Karpas-422 (cell line): ENCODE data around the gene P2RX3. TPM values are rescaled to one million over a fixed set of nuclear protein-coding genes. Genes with fewer than 3 reads are reported as not detected.

ENCODE experiments used
- DNase-seq: peaks from one replicate; pipeline ENCODE4 v3.0.0-alpha.2; 2015
- H2AFZ ChIP-seq: fragments of 200-600 bp; sonication (generic); 2 replicates; pipeline ENCODE4 v1.6.1; 2014; ENCODE audit warnings: antibody characterized with exemption, low read length, mixed read lengths
- H3K27ac ChIP-seq: fragments of 200-600 bp; sonication (generic); 2 replicates; pipeline ENCODE4 v1.5.1; 2014; ENCODE audit warnings: mild to moderate bottlenecking, low read length, moderate library complexity
- H3K27me3 ChIP-seq: fragments of 200-600 bp; sonication (generic); 2 replicates; pipeline ENCODE4 v1.6.1; 2014; ENCODE audit warnings: low read length, mixed read lengths
- H3K36me3 ChIP-seq: fragments of 200-600 bp; sonication (generic); 2 replicates; pipeline ENCODE4 v1.6.1; 2014; ENCODE audit warnings: low read length, mixed read lengths; ENCODE audit not compliant: insufficient read depth
- H3K4me1 ChIP-seq: fragments of 200-600 bp; sonication (generic); 2 replicates; pipeline ENCODE4 v1.6.1; 2014; ENCODE audit warnings: mild to moderate bottlenecking, low read length, mixed read lengths
- H3K4me2 ChIP-seq: fragments of 200-600 bp; sonication (generic); 2 replicates; pipeline ENCODE4 v1.6.1; 2014; ENCODE audit warnings: low read length, low read depth, mild to moderate bottlenecking; ENCODE audit not compliant: poor library complexity, severe bottlenecking
- H3K4me3 ChIP-seq: fragments of 200-600 bp; sonication (generic); 2 replicates; pipeline ENCODE4 v1.5.1; 2014; ENCODE audit warnings: mild to moderate bottlenecking, antibody characterized with exemption, low read length, mixed read lengths
- H3K79me2 ChIP-seq: fragments of 200-600 bp; sonication (generic); 2 replicates; pipeline ENCODE4 v1.6.1; 2014; ENCODE audit warnings: mild to moderate bottlenecking, low read length, mixed read lengths
- H3K9ac ChIP-seq: fragments of 200-600 bp; sonication (generic); 2 replicates; pipeline ENCODE4 v1.6.0; 2014; ENCODE audit warnings: low read length
- H3K9me2 ChIP-seq: fragments of 200-600 bp; sonication (generic), shearing (Covaris generic); replicated peaks from 2 replicates; pipeline ENCODE4 v1.6.0; 2014; ENCODE audit warnings: mild to moderate bottlenecking, low read length, moderate library complexity; ENCODE audit not compliant: insufficient read depth
- H3K9me3 ChIP-seq: fragments of 300-700, 200-600 bp; sonication (generic); 2 replicates; pipeline ENCODE4 v1.6.1; 2014; ENCODE audit warnings: low read length, mixed read lengths
- H4K20me1 ChIP-seq: fragments of 200-600 bp; sonication (generic); 2 replicates; pipeline ENCODE4 v1.6.1; 2014; ENCODE audit warnings: mild to moderate bottlenecking, antibody characterized with exemption, low read length, low read depth; ENCODE audit not compliant: insufficient read depth
- total RNA-seq: library from RNA; depleted of rRNA; stranded (reverse); fragments of >200 nt; shearing (Covaris generic); gene quantifications from 2 replicates; pipeline ENCODE4 v1.2.3, GENCODE V29; 2014; ENCODE audit warnings: low replicate concordance

The P2RX3 gene
- total RNA-seq, 1 experiment from 2014 or later = not detected

DNA sequence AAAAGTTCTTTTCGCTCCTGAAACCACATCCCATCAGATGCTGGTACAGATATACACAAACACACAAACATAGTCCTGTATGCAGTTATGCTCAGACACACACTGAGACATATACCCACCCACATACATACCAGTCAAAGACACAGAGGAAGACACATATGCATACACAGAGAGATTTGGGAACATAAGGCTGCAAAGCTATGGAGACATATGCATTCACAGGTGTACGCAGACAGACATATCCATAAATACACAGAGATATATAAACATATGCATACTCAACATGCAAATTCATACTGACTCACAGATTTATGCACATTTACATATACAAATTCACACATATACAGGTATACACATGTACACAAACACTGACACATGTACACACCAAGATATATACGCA, 36.8 kb downstream of the P2RX3 start:
- no peaks in the 10 kb centered on the region for H3K36me3 ChIP-seq
- H3K27ac ChIP-seq = no peak overlapping the region
- H2AFZ ChIP-seq = no peak overlapping the region
- H3K79me2 ChIP-seq = no peaks in the 10 kb centered on the region
- H3K4me1 ChIP-seq = no peaks in the 10 kb centered on the region
- H3K9me2 ChIP-seq = no peaks in the 10 kb centered on the region
- H3K4me2 ChIP-seq = no peak overlapping the region
- no peaks in the 10 kb centered on the region for H4K20me1 ChIP-seq
- H3K9me3 ChIP-seq = no peaks in the 10 kb centered on the region
- no peaks in the 10 kb centered on the region for H3K27me3 ChIP-seq
- no peak overlapping the region for H3K4me3 ChIP-seq
- no peak for DNase-seq
- no peak overlapping the region for H3K9ac ChIP-seq

- no peak for DNase-seq
- H3K36me3 ChIP-seq = no peaks in the 10 kb centered on the region
- no peak overlapping the region for H3K9ac ChIP-seq
- H3K27me3 ChIP-seq = no peaks in the 10 kb centered on the region
- no peaks in the 10 kb centered on the region for H3K9me3 ChIP-seq
- H3K9me2 ChIP-seq = no peaks in the 10 kb centered on the region
- no peaks in the 10 kb centered on the region for H3K4me1 ChIP-seq
- H3K27ac ChIP-seq = no peak overlapping the region
- no peak overlapping the region for H3K4me3 ChIP-seq
- H3K4me2 ChIP-seq = no peak overlapping the region
- H4K20me1 ChIP-seq = no peaks in the 10 kb centered on the region
- no peaks in the 10 kb centered on the region for H3K79me2 ChIP-seq
- no peak overlapping the region for H2AFZ ChIP-seq
Observed at GRCh38 chr11:57375490-57375889, 37.3 kb downstream of the P2RX3 start.

GRCh38 chr11:57376095-57377090, 38.2 kb downstream of the P2RX3 start:
- no peaks in the 10 kb centered on the region for H3K27me3 ChIP-seq
- H2AFZ ChIP-seq = no peak overlapping the region
- H3K4me3 ChIP-seq = no peak overlapping the region
- no peak overlapping the region for H3K4me2 ChIP-seq
- no peak for DNase-seq
- no peak overlapping the region for H3K27ac ChIP-seq
- H3K4me1 ChIP-seq = no peaks in the 10 kb centered on the region
- no peaks in the 10 kb centered on the region for H3K79me2 ChIP-seq
- no peaks in the 10 kb centered on the region for H3K9me3 ChIP-seq
- no peaks in the 10 kb centered on the region for H3K9me2 ChIP-seq
- H3K9ac ChIP-seq = no peak overlapping the region
- no peaks in the 10 kb centered on the region for H4K20me1 ChIP-seq
- no peaks in the 10 kb centered on the region for H3K36me3 ChIP-seq

DNA sequence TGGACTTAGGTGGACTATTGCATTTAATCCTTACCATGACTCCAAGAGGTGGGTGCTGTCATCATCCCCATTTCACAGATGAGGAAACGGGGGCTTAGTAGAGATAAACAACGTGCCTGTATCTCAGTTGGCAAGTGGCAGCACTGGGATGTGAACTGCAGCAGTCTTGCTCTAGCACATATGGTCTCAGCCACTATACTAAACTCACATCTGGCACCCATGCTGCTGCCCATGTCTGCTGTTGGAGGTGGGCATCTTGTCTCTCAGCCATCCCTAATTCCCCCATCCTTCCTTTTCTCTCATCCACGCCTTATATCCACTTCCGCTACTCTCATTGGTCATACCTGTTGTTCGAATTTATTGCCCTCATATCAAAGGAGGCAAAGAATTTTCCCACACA, 39.0 kb downstream of the P2RX3 start:
- H4K20me1 ChIP-seq = no peaks in the 10 kb centered on the region
- no peaks in the 10 kb centered on the region for H3K36me3 ChIP-seq
- no peak for DNase-seq
- no peak overlapping the region for H3K4me3 ChIP-seq
- H3K27me3 ChIP-seq = no peaks in the 10 kb centered on the region
- no peaks in the 10 kb centered on the region for H3K4me1 ChIP-seq
- H3K9me3 ChIP-seq = no peaks in the 10 kb centered on the region
- H3K4me2 ChIP-seq = no peak overlapping the region
- no peak overlapping the region for H3K27ac ChIP-seq
- no peak overlapping the region for H2AFZ ChIP-seq
- H3K79me2 ChIP-seq = no peaks in the 10 kb centered on the region
- H3K9ac ChIP-seq = no peak overlapping the region
- H3K9me2 ChIP-seq = no peaks in the 10 kb centered on the region

- no peaks in the 10 kb centered on the region for H3K4me1 ChIP-seq
- no peaks in the 10 kb centered on the region for H3K9me3 ChIP-seq
- H4K20me1 ChIP-seq = no peaks in the 10 kb centered on the region
- no peak overlapping the region for H3K27ac ChIP-seq
- no peak overlapping the region for H3K4me2 ChIP-seq
- DNase-seq = no peak
- no peak overlapping the region for H2AFZ ChIP-seq
- no peaks in the 10 kb centered on the region for H3K27me3 ChIP-seq
- no peak overlapping the region for H3K9ac ChIP-seq
- no peaks in the 10 kb centered on the region for H3K36me3 ChIP-seq
- no peaks in the 10 kb centered on the region for H3K9me2 ChIP-seq
- no peaks in the 10 kb centered on the region for H3K79me2 ChIP-seq
- no peak overlapping the region for H3K4me3 ChIP-seq
Observed at GRCh38 chr11:57378186-57378585, 40.0 kb downstream of the P2RX3 start.

GRCh38 chr11:57379732-57380131, 41.6 kb downstream of the P2RX3 start:
- no peak overlapping the region for H3K9ac ChIP-seq
- no peak overlapping the region for H3K27ac ChIP-seq
- no peaks in the 10 kb centered on the region for H4K20me1 ChIP-seq
- no peaks in the 10 kb centered on the region for H3K9me2 ChIP-seq
- no peak overlapping the region for H3K4me3 ChIP-seq
- H3K27me3 ChIP-seq = no peaks in the 10 kb centered on the region
- H3K36me3 ChIP-seq = no peaks in the 10 kb centered on the region
- no peak overlapping the region for H2AFZ ChIP-seq
- no peaks in the 10 kb centered on the region for H3K9me3 ChIP-seq
- no peak overlapping the region for H3K4me2 ChIP-seq
- DNase-seq = no peak
- H3K4me1 ChIP-seq = no peaks in the 10 kb centered on the region
- no peaks in the 10 kb centered on the region for H3K79me2 ChIP-seq

DNA sequence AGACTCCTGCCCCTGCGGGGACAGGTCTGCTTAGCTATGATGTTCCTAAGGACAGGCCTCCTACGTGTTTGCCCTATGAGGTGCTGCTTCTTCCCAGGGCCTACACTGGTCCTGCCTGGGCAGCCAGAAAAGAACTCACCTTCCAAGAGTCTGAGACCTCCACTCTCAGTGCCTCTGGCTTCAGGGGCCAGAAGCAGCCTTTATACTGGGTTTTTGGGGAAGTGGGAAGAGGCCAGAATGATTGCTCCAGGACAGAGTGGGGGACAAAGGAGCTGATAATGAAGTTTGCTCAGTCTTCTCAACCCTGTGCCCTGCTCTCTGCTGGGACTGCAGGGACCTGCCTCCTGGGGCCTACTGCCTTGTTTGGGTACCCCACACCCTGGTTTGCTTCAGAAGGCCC, 42.8 kb downstream of the P2RX3 start, which contains the start of gene PRG3:
TSS of gene PRG3 (minus strand) at position 176 of the 400 bp plus-strand sequence. CDS start 442 bp downstream, outside the sequence.
- Histone ChIP-seq H3K4me1 (no peaks in the 10 kb centered on the region), H3K27ac (no peak within 1 kb of the TSS), H3K9me2 (no peaks in the 10 kb centered on the region), H2AFZ (no peak within 1 kb of the TSS), H3K4me2 (no peak within 1 kb of the TSS), H3K27me3 (no peaks in the 10 kb centered on the region), H3K9ac (no peak within 1 kb of the TSS), H3K9me3 (no peaks in the 10 kb centered on the region), H3K36me3 (no peaks in the 10 kb centered on the region), H4K20me1 (no peaks in the 10 kb centered on the region), H3K79me2 (no peaks in the 10 kb centered on the region), H3K4me3 (no peak within 1 kb of the TSS)
- no peak for DNase-seq

GRCh38 chr11:57386178-57386940, 48.2 kb downstream of the P2RX3 start:
- no peak for DNase-seq
- no peak overlapping the region for H3K4me2 ChIP-seq
- no peaks in the 10 kb centered on the region for H3K9me2 ChIP-seq
- no peak overlapping the region for H3K9ac ChIP-seq
- no peaks in the 10 kb centered on the region for H3K79me2 ChIP-seq
- no peaks in the 10 kb centered on the region for H4K20me1 ChIP-seq
- H3K4me1 ChIP-seq = no peaks in the 10 kb centered on the region
- no peak overlapping the region for H2AFZ ChIP-seq
- no peaks in the 10 kb centered on the region for H3K9me3 ChIP-seq
- no peak overlapping the region for H3K27ac ChIP-seq
- H3K4me3 ChIP-seq = no peak overlapping the region
- no peaks in the 10 kb centered on the region for H3K27me3 ChIP-seq
- no peaks in the 10 kb centered on the region for H3K36me3 ChIP-seq
